ENCODE data around the gene DSTN.

- TF ChIP-seq CTCF (IDR thresholded peaks at IDR 0.05; ENCODE audit: insufficient read depth, low read length) (no peak), POLR2AphosphoS5 (IDR thresholded peaks at IDR 0.05; ENCODE audit: low read depth) (no peak), GABPA (IDR thresholded peaks at IDR 0.05; ENCODE audit: low read depth) (no peak), REST (IDR thresholded peaks at IDR 0.05; ENCODE audit: insufficient replicate concordance, low read depth) (no peak), SPI1 (IDR thresholded peaks at IDR 0.05; ENCODE audit: borderline replicate concordance, low read depth) (no peak)
Measured at GRCh38 chr20:17633850-17634500, 64.1 kb downstream of the DSTN start.

Data from HL-60 (cell line).